Left renal pelvis (tissue), 4 donors: ENCODE results near the gene TWIST2. TPM values are rescaled to one million over a fixed set of nuclear protein-coding genes. Genes with fewer than 3 reads are reported as not detected.
A peak's percentile ranks its signal among the peaks of the same experiment; 100 is the strongest.

ENCODE experiments used
- DNase-seq, 4 donors: peaks; one replicate each; pipeline ENCODE4 v3.0.0-alpha.2; 2013; ENCODE audit warnings: low read depth in 4 of 4, low spot score in 3 of 4
- polyA plus RNA-seq, 4 donors: library from polyadenylated mRNA; unstranded; fragments of 120-200 nt; gene quantifications; one replicate each; pipeline ENCODE4 v1.2.1, GENCODE V29; 2013; ENCODE audit not compliant: insufficient read length in 4 of 4

TWIST2 gene
- polyA plus RNA-seq, 4 donors, result 4.0 to 46.3 (median 6.0) TPM

GRCh38 chr2:238930216-238930615, 82.3 kb downstream of the TWIST2 start:
- DNase-seq, result no peak

GRCh38 chr2:238936162-238937052, 88.5 kb downstream of the TWIST2 start:
- DNase-seq, result no peak

GRCh38 chr2:238938003-238938400, 90.1 kb downstream of the TWIST2 start:
- DNase-seq, result no peak

GRCh38 chr2:238938401-238939055, 90.6 kb downstream of the TWIST2 start:
- peak in 1 of 4 donors; percentile 36 for DNase-seq

- DNase-seq, result no peak
Observed at GRCh38 chr2:238939074-238939473, 91.2 kb downstream of the TWIST2 start.

GRCh38 chr2:238939521-238940403, 91.9 kb downstream of the TWIST2 start:
- no peak for DNase-seq

GRCh38 chr2:238940806-238941205, 92.9 kb downstream of the TWIST2 start:
- no peak for DNase-seq

- no peak for DNase-seq
Observed at GRCh38 chr2:238941262-238941792, 93.4 kb downstream of the TWIST2 start.

- no peak for DNase-seq
Observed at GRCh38 chr2:238942080-238942725, 94.3 kb downstream of the TWIST2 start.

GRCh38 chr2:238942726-238943300, 94.9 kb downstream of the TWIST2 start:
- no peak for DNase-seq

GRCh38 chr2:238943338-238944067, 95.6 kb downstream of the TWIST2 start:
- no peak for DNase-seq

GRCh38 chr2:238945433-238946150, 97.7 kb downstream of the TWIST2 start:
- no peak for DNase-seq

GRCh38 chr2:238946318-238947242, 98.7 kb downstream of the TWIST2 start:
- DNase-seq, result no peak

- DNase-seq, result no peak
Observed at GRCh38 chr2:238947243-238947760, 99.4 kb downstream of the TWIST2 start.

- no peak for DNase-seq
Observed at GRCh38 chr2:238947920-238948710, 100.2 kb downstream of the TWIST2 start.
